HG02885 (cell line): ENCODE measurements around the gene YTHDF2.

Experiments used
- ATAC-seq: cut with Tn5 transposase; IDR thresholded peaks from one replicate; pipeline ENCODE4 v1.9.1; 2021; ENCODE audit warnings: mild to moderate bottlenecking; ENCODE audit not compliant: unreplicated experiment, poor library complexity

YTHDF2 gene

DNA sequence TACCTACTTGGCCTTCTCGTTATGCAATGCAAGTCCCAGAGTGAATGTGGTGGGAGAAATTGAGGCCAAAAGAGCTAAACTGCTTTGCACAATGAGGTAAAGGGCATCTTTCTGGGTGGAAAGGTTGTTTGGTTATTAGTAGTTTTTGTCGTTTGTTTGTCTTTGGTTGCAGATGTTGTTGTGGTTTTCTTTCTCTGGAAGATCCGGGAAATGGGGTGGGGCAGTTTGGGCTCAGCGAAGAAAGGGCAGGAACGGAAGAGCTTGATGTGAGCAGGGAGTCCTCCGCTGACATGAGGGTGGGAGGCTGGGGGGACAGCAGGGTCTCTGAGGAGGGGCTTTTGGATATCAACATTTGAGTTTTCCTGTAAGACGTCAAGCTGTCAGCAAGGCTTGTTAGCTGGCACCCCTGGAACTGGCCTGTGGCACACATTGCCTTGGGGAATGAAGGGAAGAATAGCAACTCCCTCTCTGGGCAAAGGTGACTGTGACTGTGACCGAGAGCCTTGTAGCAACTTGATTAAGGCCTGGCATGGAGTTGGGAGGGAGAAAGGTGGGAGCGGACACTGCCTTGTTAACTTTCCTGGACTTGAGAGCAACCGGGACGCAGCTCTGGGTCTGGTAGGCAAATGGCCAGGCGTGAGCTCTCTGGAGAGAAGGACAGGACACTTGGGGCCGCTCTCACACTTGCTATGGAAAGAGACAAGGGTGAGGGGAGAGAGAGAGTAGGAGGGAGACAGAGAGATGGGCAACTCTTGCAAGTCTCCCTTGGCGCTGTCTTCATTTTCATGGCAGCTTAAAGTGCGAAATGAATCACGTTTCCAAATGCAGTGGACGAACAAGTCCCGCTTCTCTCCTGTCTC is 59.8 kb downstream of the YTHDF2 start:
- no peak for ATAC-seq

DNA sequence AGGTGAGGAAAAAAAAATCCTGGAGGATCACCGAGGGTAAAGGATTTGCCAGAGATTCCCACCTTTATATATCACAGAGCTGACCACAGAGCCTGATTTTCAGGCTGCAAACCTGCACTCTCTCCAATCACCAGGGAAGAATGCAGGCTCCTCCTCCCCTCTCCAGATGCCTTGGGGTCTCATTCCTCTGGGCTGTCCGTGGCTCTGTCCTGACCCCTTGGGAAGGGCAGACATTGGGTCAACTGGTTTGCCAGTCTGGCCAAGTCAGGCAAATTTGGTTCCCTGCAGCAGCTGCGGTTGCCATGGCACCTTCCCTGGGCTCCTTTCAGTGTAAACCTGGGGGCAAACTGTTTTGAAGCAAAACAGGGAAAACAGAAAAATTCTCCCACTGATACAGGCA is 63.6 kb downstream of the YTHDF2 start:
- no peak for ATAC-seq

DNA sequence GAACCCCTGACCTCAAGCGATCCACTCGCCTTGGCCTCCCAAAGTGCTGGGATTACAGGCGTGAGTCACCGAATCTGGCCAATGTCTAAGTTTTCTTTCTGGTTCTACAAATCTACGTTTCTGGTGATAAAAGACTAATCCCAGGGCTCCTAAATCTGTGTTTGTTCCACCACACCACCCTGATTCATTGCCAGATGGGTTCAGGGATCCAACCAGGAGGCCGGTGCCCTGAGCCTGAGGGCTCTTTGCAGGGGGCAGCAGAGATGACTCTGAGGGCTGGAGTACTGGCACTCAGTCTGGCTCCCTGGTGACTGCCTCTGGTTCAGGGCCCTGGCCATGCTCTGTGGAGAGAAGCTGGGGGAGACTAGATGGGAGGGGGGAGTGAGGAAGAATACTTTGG is 64.7 kb downstream of the YTHDF2 start:
- no peak for ATAC-seq

DNA sequence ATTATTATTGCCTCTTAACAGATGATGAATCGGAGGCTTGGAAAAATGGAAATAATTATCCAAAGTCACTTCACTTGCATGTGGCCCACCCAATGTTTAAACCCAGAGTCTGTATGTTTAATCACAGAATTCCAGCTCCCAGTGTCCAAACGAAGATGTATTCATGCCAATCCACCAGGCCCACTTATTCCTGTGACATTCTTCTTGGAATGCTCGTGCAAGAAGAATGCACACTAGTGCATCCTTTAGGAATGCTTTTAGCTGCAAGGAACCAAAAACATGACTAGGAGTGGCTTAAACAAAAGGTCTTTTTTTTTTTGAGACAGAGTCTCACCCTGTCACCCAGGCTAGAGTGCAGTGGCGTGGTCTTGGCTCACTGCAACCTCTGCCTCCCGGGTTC is 66.3 kb downstream of the YTHDF2 start:
- ATAC-seq = no peak

DNA sequence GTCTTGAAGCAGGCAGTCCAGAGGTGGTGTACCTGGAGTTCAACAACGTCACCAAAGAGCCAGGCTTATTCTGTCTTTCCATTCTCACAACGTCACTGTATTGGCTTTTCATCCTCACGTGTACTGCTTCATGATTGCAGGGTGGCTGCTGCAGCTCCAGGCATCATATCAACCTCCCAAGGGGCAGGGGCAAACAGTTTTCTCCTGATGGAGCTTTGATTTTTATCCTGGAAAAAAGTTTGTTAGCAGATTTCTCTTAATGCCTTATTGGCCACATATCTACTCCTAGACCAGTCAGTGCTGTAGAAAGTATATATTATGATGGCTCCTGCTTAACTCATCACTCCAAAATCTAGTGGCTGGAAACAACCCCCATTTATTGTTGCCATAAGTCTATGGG is 66.9 kb downstream of the YTHDF2 start:
- no peak for ATAC-seq

DNA sequence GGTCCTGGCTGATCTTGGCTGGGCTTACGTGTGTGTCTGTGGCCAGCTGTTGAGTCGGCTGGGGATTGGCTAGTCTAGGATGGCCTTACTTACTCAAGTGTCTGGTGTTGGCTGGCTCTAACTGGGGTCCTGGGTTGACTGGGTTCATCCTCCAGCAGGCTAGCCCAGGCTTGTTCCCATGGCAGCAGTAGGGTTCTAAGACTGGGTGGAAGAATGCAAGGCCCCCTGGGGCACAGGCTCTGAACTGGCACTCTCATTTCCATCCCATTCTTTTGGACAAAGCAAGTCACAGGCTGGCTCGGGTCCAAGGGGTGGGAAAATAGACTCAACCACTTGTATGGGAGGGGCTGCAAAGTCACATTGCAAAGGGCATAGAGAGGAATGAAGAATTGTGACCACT is 67.3 kb downstream of the YTHDF2 start:
- ATAC-seq = no peak

DNA sequence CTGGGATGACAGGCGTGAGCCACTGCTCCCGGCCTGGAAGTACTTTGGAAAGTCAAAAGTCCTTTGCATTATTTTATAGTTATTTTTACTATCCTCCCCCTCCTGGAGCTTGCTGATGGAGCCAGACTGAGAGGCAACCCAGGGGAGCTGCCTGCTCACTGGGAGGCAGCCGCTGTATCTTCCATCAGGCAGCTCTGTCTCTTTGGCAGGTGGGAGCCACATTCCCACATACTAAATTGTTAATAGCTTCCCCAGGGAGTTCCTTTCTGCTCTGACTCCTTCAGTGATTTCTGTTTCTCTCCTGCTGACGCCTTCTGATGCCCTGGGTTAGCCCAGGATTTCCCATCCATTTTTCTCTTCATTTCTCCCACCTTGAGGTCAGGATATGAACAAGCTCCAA is 70.3 kb downstream of the YTHDF2 start:
- ATAC-seq = no peak

DNA sequence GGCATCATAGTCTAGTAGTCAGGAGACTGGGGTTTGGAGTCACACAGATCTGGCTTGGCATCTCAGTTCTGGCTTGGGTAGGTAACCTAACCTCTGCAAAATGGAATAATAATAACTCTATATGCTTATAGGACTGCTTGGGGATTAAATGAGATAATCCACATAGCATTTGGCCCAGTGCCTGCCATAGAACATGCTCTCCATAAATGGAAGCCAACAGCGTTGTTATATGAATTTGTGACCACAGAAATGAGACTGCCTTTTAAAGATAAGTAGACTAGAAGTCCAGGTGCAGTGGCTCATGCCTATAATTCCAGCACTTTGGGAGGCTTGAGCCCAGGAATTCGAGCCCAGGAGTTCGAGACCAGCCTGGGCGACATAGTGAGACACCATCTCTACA is 71.2 kb downstream of the YTHDF2 start:
- ATAC-seq = no peak

DNA sequence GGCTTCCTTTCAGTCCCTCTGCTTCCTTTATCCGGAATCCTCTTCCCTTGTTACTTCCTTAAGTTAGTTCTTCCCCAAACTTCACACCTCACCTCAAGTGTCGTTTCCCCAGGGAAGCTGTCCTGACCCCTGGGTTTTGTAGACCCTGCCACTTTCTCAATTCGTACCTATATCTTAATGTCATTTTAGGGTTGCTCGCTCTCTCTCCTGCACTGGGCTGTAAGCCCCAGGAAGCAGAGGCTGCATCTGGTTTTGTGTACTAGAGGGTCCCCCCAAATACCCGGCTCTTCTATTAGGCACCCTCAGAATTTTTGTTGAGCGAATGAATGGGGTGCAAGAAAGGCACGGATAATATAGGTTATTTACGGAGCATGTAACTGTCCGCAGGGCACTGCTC is 74.6 kb downstream of the YTHDF2 start:
- no peak for ATAC-seq

DNA sequence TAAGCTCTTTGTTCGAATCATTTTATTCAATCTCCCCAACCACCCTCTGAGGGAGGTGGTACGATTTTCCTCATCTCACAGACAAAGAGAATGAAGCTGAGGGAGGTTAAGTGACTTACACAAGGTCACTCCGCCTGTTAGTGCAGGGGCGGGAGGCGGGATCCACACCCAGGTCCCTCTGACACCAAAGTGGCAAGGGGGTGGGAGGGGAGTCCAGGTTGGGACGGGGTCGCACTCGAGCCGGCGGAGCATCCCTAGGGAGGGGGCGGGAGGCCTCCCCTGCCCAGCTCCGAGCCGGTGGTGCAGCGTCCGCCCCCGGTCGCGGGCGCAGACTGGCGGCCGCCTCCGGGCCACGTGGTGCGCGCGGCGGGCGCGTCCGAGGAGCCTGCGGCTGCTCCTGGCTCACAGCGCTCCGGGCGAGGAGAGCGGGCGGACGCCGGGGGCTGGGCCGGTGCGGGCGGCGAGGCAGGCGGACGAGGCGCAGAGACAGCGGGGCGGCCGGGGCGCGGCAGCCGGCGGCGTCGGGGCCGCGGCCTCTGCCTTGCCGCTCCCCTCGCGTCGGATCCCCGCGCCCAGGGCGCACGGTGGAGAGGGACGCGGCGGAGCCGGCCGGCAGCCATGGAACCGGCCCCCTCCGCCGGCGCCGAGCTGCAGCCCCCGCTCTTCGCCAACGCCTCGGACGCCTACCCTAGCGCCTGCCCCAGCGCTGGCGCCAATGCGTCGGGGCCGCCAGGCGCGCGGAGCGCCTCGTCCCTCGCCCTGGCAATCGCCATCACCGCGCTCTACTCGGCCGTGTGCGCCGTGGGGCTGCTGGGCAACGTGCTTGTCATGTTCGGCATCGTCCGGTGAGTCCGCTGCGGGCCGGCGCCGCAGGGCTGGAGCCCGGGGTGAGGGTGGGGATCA is 75.3 kb downstream of the YTHDF2 start, which contains the start of gene OPRD1:
Gene OPRD1 (plus strand): TSS at position 405 of the 903 bp plus-strand sequence. CDS start 214 bp downstream, at position 619.
- ATAC-seq = no peak

DNA sequence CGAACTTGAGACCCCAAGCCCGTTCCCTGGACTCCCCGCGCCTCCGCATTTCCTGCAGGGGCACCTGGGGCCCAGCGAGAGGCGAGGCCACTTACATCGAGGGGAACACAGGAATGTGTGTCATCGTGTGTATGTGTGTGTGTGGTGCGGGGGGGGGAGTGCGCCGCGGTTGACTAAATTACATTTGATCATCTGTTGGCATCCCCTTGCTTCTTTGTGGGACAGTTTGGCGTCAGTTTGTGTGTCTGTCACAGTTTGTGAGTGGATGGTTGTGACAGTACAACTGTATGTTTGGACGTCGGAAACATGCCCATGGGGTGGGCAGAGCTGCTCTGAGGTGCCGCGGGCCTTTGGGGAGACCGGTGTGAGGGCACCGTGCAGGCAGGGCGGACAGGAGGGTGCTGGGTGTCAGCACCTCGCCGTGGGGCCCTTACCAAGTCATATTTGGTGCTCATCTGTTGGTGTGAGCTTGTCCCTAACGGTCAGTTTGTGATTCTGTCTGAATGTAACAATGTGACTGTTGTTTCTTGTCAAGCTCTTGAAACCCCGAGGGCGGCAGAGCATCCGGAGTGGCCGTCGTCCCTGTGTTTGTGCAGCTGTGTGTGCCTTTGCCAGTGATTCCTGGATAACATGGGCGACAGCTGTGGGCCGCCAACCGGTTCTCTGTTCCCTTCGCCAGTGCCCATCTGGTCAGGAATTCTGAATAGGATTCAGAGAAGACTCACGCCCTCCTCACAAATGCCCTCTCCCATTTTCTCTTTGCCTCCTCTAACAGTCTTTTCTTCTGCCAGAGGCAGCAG is 76.1 kb downstream of the YTHDF2 start:
- no peak for ATAC-seq

DNA sequence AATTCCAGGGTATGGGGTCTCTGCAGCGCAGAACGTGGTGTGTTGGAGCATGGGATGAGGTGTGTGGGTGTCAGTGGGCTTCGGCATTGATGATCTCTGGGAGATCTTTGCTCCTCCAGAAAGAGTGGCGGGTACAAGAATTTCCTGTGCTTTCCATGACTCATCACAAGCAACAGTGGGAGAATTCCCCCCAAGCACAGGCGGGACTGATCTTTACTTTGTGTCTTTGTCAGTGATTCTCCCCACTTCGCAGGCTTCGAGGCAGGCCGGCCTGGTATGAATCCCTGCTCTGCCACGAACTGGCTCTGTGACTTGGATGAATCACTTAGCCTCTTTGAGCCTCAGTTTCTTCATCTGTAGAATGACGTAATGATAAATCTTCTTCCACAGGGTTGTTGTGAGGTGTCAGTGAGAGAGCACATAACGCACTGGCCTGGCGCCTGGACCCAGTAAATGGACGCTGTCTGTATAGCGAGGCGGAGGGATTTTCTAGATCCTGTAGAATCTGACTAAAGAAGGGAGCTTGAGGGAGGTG is 77.3 kb downstream of the YTHDF2 start:
- ATAC-seq = no peak

DNA sequence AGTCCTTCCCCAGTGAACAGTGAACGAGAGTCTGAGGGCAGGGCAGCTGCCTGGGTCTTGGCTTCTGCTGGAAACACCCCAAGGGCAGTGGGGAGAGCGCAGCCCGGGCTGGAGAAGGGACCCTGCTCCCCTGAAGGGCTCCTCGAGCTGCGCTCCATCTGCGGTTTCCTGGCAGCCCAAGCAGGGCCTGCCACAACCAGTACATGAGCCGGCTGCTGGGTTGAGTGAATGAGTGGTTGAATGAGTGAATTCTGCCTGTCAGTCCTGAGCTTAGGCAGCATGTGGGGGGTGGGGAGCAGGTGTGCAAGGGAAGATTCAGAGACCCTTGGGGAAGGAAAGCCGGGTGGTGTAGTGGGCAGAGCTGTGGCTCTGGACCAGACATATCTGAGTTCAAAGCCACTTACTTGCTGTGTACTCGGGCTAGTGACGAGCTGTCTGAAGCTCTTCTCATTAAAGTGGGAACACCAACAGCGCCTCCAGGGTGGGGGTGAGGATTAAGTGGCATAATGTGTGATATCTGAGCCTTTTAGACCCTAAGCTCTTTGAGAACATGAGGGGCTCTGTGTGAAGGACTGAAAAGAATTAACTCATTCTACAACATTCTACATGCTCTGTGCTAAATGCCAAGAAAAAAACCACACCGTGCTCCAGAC is 78.9 kb downstream of the YTHDF2 start:
- no peak for ATAC-seq

DNA sequence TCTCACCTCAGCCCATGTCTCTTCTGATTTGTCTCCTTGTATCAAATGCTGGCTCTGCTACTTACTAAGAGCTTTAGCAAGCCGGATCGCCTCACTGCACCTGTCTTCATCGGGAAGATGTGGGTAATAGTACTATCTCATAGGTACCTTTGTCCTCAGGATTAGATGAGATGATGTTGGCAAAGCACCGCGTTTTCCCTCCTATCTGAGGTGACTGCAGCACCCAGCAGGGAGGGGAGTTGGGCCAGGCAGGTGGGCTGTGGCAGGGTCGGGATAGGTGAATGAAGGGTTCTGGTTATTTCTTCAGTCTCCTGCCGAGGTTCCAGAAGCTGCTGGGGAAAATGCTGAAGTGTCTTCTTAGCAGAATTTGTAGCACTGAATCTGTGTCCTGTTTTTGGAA is 80.4 kb downstream of the YTHDF2 start:
- no peak for ATAC-seq

DNA sequence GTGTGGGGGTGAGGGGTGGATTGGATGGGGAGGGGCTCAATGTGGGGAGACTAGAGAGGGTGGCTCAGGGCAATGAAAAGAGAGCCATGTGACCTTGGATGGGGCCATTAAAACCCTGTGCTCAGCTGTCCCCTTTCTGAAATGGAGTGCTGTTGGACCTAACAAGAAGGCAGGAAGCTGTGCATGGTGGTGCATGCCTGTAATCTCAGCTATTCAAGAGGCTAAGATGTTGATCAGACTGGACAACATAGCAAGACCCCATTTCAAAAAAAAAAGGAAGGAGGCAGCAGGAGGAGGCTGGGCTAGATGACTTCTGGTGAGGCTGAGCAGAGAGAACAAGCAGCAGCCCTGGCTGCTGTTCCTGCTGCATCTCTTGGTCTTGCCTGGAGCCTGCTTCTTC is 82.3 kb downstream of the YTHDF2 start:
- no peak for ATAC-seq
